Adrenal gland (tissue), 19 donors: ENCODE data around the gene TMEM184A. TPM values are rescaled to one million over a fixed set of nuclear protein-coding genes. Genes with fewer than 3 reads are reported as not detected.

Source experiments
- DNase-seq, 7 donors: peaks; one replicate each; pipeline ENCODE4 v3.0.0-alpha.2; 2019 to 2020
- H3K27ac ChIP-seq, 5 donors: fragments of 200-600 bp; sonication (generic) in 4 of 5; 1 replicate in 3 of 5; 2 replicates in 2 of 5; pipeline versions ENCODE4 v1.5.1 to v1.8.0; 2016 to 2020; ENCODE audit warnings: mild to moderate bottlenecking in 1 of 5
- H3K27me3 ChIP-seq: fragments of 200-600 bp; 2 replicates; pipeline ENCODE4 v1.8.0; 2021
- H3K36me3 ChIP-seq, 2 donors: fragments of 200-600 bp; replicated peaks in 1 of 2; 1 replicate in 1 of 2; 2 replicates in 1 of 2; pipeline versions ENCODE4 v1.5.1 to v1.8.0; 2018 to 2022
- H3K4me1 ChIP-seq, 2 donors: fragments of 200-600 bp; replicated peaks in 1 of 2; 1 replicate in 1 of 2; 2 replicates in 1 of 2; pipeline versions ENCODE4 v1.5.1 to v1.8.0; 2018 to 2021
- H3K4me3 ChIP-seq, 4 donors: fragments of 200-600 bp; sonication (generic) in 3 of 4; one replicate each; pipeline ENCODE4 v1.5.1; 2016 to 2018
- H3K9me3 ChIP-seq, 3 donors: fragments of 200-600 bp; sonication (generic) in 1 of 3; replicated peaks in 1 of 3; 1 replicate in 2 of 3; 2 replicates in 1 of 3; pipeline versions ENCODE4 v1.5.1 to v1.8.0; 2016 to 2021
- POLR2A ChIP-seq, 2 donors: fragments of 450-650 bp; IDR thresholded peaks; one replicate each; pipeline ENCODE4 v1.6.1; 2017; ENCODE audit warnings: antibody characterized with exemption in 2 of 2, mild to moderate bottlenecking in 2 of 2, moderate library complexity in 1 of 2
- WGBS, 4 donors: extraction: QIAGEN DNeasy Blood & Tissue Kit in 2 of 4; methylation state at CpG; one replicate each; pipeline versions ENCODE4 v1.1.5 to v1.1.7; 2013 to 2017; 5-methylcytosine and 5-hydroxymethylcytosine counted together
- intact Hi-C, 2 donors: fragments of 100-400 bp; cut with DNase I; formaldehyde crosslinking; loops; one replicate each; pipeline versions ENCODE4 v1.14.1 to v1.15.0; 2022 to 2023
- long read RNA-seq, 10 donors: library from polyadenylated mRNA in 3 of 10; unstranded in 2 of 10; stranded (forward) in 1 of 10; transcript quantifications; one replicate each; pipeline ENCODE4 v2.0.0 and lab custom pipeline, GENCODE V29; 2021 to 2026
- polyA plus RNA-seq, 3 donors: library from polyadenylated mRNA; stranded (reverse); fragments of 200-250 nt in 2 of 3; fragments of 350-450 nt in 1 of 3; fragmentation: Illumina TruSeq in 1 of 3; extraction: RNeasy Lipid Tissue Mini Kit (QIAGEN cat#74804) in 1 of 3; gene quantifications; one replicate each; pipeline ENCODE4 v1.2.3, GENCODE V29; 2013 to 2014
- total RNA-seq, 9 donors: library from RNA; depleted of rRNA in 4 of 9; stranded (reverse); fragments of >200 nt in 4 of 9; fragments of 120-200 nt in 1 of 9; fragmentation: NEBNext Ultra II Directional in 1 of 9; extraction: Animal tissue kit (Norgen Biotek cat#: 25700) in 1 of 9; gene quantifications; one replicate each; pipeline versions ENCODE4 v1.1.0 to v1.2.4, GENCODE V29; 2013 to 2023
- TF ChIP-seq, protein P1 (sequence below), 6 experiments: fragments of 450-650 bp in 4 of 6; fragments of 200-600 bp in 2 of 6; sonication (generic) in 1 of 6; IDR thresholded peaks; 1 replicate in 5 of 6; 2 replicates in 1 of 6; pipeline versions ENCODE4 v1.5.1 to v1.8.0; 2016 to 2021; ENCODE audit warnings: antibody characterized with exemption in 6 of 6, mild to moderate bottlenecking in 2 of 6, moderate library complexity in 1 of 6
- donor health status: healthy with polysubstance abuse.
- donor health status: Bipolar disorder and iron deficiency.
- donor health status: DM: yes; HTN: yes; CAD: no.
- donor health status: DM: no; HTN: no; CAD: no.
- donor health status: DM: no; HTN: no; CAD: no.
- donor health status: DM: yes; HTN: yes; CAD: no.

The TMEM184A gene
- total RNA-seq (1 to 10 TPM in 2 of 9 donors, under 1 TPM in 6, not detected in 1; 0.06 to 1.3 (median 0.57) TPM), polyA plus RNA-seq (1 to 10 TPM in 2 of 3 donors, not detected in 1; 1.2 to 2.1 TPM)
- long read RNA-seq, donor 1, result 0 reads
- long read RNA-seq, donor 2, result 0 reads
- long read RNA-seq, donor 3, result 0 reads
- long read RNA-seq, donor 4, full-length matches to known transcripts, result 1 of 1 reads
- long read RNA-seq, donor 4, partial matches to known transcripts, result 0 of 1 reads
- long read RNA-seq, donor 4, other reads (novel, unspliced or antisense), result 0 of 1 reads
- long read RNA-seq, donor 5, full-length matches to known transcripts, result 1 of 1 reads
- long read RNA-seq, donor 5, partial matches to known transcripts, result 0 of 1 reads
- long read RNA-seq, donor 5, other reads (novel, unspliced or antisense), result 0 of 1 reads
- long read RNA-seq, donor 6, result 0 reads
- long read RNA-seq, donor 7, result 0 reads
- long read RNA-seq, donor 8, result 0 reads
- long read RNA-seq, donor 9, result 0 reads
- long read RNA-seq, donor 10, result 0 reads

DNA sequence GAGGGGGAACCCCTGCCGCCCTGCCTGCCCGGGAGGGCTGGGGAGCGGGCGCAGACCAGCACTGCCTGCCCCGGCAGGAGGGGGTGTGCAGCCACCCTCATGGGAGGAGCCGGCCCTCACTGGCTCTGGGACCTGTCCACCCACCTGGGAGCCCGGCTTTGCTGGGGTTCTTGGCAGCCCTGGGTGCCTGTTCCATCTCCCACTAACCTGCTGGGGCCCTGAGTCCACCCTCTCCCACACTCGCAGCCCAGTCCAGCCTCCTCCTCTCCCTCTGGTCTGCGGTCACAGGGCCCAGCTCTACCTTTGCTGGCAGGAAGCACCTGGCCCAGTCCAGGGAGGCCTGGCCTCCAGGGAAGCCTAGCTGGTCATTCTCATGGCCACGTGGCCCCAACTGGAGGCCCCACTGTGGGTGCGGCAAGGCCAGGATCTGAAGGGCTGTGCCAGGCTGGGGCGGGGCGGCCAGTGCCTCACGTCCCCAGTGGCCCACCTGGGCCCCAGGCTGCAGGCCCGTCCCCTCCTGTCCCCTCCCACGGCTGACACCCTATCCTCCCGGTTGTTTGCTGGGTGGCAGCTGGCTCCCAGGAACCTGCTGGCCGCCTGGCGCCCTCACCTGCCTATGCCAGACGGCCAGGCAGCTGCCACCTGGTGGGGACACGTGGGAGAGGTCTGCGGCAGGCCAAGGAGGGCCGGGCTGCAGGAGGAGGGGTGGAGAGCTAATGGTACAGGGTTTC, at the start of gene TMEM184A:
TSS of gene TMEM184A (minus strand) at position 393 of the 731 bp plus-strand sequence. CDS start 721 bp downstream, outside the sequence.
- H3K36me3 ChIP-seq, result no peaks in the 10 kb centered on the region
- H3K27ac ChIP-seq, result no peak within 1 kb of the TSS
- no peaks in the 10 kb centered on the region for H3K27me3 ChIP-seq
- no peak for TF ChIP-seq POLR2A (IDR thresholded peaks at IDR 0.05)
- TF ChIP-seq, protein P1, sequence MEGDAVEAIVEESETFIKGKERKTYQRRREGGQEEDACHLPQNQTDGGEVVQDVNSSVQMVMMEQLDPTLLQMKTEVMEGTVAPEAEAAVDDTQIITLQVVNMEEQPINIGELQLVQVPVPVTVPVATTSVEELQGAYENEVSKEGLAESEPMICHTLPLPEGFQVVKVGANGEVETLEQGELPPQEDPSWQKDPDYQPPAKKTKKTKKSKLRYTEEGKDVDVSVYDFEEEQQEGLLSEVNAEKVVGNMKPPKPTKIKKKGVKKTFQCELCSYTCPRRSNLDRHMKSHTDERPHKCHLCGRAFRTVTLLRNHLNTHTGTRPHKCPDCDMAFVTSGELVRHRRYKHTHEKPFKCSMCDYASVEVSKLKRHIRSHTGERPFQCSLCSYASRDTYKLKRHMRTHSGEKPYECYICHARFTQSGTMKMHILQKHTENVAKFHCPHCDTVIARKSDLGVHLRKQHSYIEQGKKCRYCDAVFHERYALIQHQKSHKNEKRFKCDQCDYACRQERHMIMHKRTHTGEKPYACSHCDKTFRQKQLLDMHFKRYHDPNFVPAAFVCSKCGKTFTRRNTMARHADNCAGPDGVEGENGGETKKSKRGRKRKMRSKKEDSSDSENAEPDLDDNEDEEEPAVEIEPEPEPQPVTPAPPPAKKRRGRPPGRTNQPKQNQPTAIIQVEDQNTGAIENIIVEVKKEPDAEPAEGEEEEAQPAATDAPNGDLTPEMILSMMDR (IDR thresholded peaks at IDR 0.05), result peak in 4 of 6 experiments; percentile 34 to 59 (median 48)
- 39 to 72% (median 48%) methylated on average over 6 to 23 of the region's 23 CpGs for WGBS, 4 donors
- DNase-seq, result peak in 5 of 7 donors; percentile 54 to 68 (median 62)
- H3K4me1 ChIP-seq, result peaks cover 0 to 8% of the 10 kb centered on the region in 2 donors
- no peaks in the 10 kb centered on the region for H3K9me3 ChIP-seq
- intact Hi-C loops, result no loop called here
- no peak within 1 kb of the TSS for H3K4me3 ChIP-seq

DNA sequence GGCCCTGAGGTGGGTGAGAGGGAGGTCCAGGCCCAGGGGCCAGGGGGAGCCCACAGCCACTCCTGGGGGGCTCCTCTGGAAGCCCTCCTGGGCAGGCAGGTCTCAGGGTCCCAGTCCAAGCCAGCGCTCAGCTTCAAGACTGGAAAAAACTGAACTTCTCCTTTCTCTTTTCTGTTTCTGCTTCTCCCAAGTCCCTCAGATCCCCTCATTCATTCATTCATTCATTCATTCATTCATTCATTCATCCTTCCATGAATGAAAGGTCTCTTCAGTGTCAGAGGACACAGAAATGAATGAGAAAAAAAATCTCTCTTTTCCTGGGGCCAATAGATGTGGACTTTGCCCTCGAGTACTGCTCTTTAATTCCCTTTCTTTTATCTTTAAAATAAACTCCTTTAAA, 48.4 kb upstream of the TMEM184A start:
- intact Hi-C loops, result no loop called here
- Histone ChIP-seq H3K9me3 (no peaks in the 10 kb centered on the region), H3K4me1 (no peaks in the 10 kb centered on the region), H3K27ac (no peak overlapping the region), H3K36me3 (no peaks in the 10 kb centered on the region), H3K27me3 (peaks cover 6% of the 10 kb centered on the region), H3K4me3 (no peak overlapping the region)
- TF ChIP-seq, protein P1 (IDR thresholded peaks at IDR 0.05), result no peak
- no peak for TF ChIP-seq POLR2A (IDR thresholded peaks at IDR 0.05)
- 58 to 70% (median 63%) methylated on average over 2 of the region's 2 CpGs for WGBS, 4 donors
- DNase-seq, result no peak

DNA sequence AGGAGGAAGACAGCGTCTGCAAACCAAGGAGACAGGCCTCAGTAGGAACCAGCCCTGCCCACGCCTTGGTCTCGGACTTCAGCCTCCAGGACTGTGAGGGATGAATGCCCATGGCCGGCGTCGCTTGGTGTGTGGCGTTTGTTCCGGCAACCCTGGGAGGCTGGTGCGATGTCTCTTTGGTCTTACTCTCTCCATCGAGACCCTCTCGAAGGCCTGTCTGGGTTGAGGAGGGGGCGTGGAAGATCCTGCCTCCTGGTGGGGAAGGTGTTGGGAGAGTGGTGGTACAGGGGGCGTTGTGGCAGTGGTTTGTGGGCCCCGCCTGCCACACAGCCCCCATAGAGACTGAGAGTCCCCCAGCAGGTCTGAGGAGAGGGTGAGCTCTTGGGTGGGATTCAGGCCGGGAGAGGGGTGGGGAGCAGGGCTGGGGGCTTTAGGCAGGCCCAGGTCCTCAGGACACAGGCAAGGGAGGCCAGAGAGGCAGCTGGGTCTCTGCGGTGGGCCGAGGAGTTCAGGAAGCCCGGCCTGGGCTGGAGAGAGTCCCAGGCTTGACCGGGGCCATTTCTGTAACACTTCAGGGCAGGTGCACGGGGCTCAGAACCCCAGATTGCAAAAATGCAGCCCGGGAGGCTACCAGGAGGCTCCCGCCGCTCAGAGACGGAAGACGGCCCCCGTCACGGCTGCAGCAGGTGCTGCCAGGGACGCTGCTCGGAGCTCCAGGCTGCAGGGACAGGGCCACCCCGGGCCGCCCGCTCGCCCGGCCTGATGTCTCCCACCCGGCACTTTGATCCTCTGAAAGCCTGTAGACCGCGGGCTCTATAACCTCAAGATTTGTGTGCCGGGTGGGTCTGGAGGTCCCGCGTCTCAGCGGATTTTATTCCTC, 47.6 kb upstream of the TMEM184A start:
- Histone ChIP-seq H3K4me1 (no peaks in the 10 kb centered on the region), H3K27me3 (peaks cover 6% of the 10 kb centered on the region), H3K9me3 (no peaks in the 10 kb centered on the region), H3K27ac (no peak overlapping the region), H3K36me3 (no peaks in the 10 kb centered on the region), H3K4me3 (no peak overlapping the region)
- intact Hi-C loops, result no loop called here
- no peak for DNase-seq
- TF ChIP-seq, protein P1 (IDR thresholded peaks at IDR 0.05), result no peak
- no peak for TF ChIP-seq POLR2A (IDR thresholded peaks at IDR 0.05)
- WGBS, 4 donors, result 66 to 82% (median 76%) methylated on average over 20 to 41 of the region's 41 CpGs
